HAP-1 (cell line): ENCODE data around the gene NEUROG3.
"Not testable (repeated sequence)": the region's sequence is repeated elsewhere in the genome, so short reads cannot be mapped to it uniquely, and the experiment has no call there.

Source experiments
- DNase-seq, 2 experiments: peaks; one replicate each; pipeline ENCODE4 v3.0.0-alpha.2; 2016 to 2020; ENCODE audit warnings: low spot score in 2 of 2
- H3K27me3 ChIP-seq: fragments of 250-450 bp; sonication (Bioruptor Pico); 2 replicates; pipeline ENCODE4 v1.5.1; 2020; ENCODE audit warnings: low read depth, mild to moderate bottlenecking, moderate library complexity
- H3K36me3 ChIP-seq: fragments of 250-450 bp; sonication (Bioruptor Pico); replicated peaks from 2 replicates; pipeline ENCODE4 v1.5.1; 2020; ENCODE audit warnings: mild to moderate bottlenecking
- H3K4me1 ChIP-seq: fragments of 250-450 bp; sonication (Bioruptor Pico); 2 replicates; pipeline ENCODE4 v1.5.1; 2020; ENCODE audit warnings: mild to moderate bottlenecking
- H3K4me3 ChIP-seq: fragments of 250-450 bp; sonication (Bioruptor Pico); 2 replicates; pipeline ENCODE4 v1.5.1; 2020; ENCODE audit warnings: mild to moderate bottlenecking, moderate library complexity
- H3K9me3 ChIP-seq: fragments of 250-450 bp; sonication (Bioruptor Pico); 2 replicates; pipeline ENCODE4 v1.5.1; 2020; ENCODE audit warnings: mild to moderate bottlenecking, moderate library complexity
- in situ Hi-C: fragments of 300-500 bp; cut with MboI; formaldehyde crosslinking; loops from 3 replicates; pipeline ENCODE4 v1.14.3; 2020; ENCODE audit warnings: low sequenced_read_pairs, inconsistent platforms, mixed read lengths

The NEUROG3 gene

DNA sequence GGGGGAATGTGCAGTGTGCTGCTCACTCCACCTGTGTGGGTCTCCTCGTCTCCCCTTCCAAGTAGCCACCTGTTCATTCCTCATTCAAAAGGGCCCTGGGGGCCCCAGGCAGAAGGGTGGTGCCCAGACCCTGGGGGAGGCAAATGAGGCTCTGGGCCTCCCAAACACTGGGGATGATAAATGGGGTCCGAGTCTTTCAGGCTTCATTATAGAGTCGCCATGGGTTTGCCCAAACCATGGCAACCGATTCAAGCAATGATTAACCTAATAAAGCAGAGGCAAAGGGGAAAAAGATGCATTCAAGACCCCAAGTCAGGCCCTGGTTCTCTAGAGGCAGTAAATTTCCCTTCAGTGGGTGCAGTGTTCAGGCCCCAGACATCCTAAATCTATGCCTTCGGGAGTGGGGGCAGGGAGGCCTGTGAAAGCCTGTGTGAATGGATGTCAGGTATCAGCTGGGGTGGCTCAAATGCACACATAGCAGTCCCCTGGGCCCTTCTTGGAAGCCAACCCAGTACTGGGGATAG is 10.4 kb downstream of the NEUROG3 start:
- Histone ChIP-seq H3K4me1 (no peaks in the 10 kb centered on the region), H3K36me3 (no peaks in the 10 kb centered on the region), H3K27me3 (no peaks in the 10 kb centered on the region), H3K4me3 (no peak overlapping the region), H3K9me3 (no peaks in the 10 kb centered on the region)
- no peak for DNase-seq
- in situ Hi-C loops = no loop called here

- Histone ChIP-seq H3K27me3 (no peaks in the 10 kb centered on the region), H3K36me3 (no peaks in the 10 kb centered on the region), H3K4me3 (no peak overlapping the region), H3K9me3 (no peaks in the 10 kb centered on the region), H3K4me1 (no peaks in the 10 kb centered on the region)
- in situ Hi-C loops = no loop called here
- no peak for DNase-seq
Measured at GRCh38 chr10:69559525-69559924, 13.7 kb downstream of the NEUROG3 start.

DNA sequence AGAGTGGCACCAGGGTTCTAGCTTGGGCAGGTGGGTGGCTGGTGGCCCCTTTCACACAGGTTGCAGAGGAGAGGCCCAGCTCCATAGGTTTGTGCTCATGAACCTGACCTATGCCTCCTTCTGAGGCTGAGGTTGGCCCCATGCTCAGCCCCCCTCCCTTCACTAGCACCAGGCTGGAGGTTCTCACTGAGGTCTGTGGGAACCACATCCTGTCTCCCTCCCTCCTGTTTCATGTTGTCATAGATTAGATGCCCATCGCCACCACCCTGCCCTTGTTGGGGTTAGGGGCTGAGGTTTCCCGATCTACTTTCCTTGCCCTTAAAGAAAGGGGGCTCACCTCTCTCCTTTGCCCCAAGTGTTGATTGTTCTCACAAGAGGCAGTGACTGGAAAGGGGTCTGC is 14.7 kb downstream of the NEUROG3 start:
- no peak for DNase-seq
- no peaks in the 10 kb centered on the region for H3K36me3 ChIP-seq
- H3K27me3 ChIP-seq = no peaks in the 10 kb centered on the region
- no peak overlapping the region for H3K4me3 ChIP-seq
- in situ Hi-C loops = no loop called here
- H3K9me3 ChIP-seq = no peaks in the 10 kb centered on the region
- H3K4me1 ChIP-seq = no peaks in the 10 kb centered on the region

GRCh38 chr10:69554611-69555010 is 18.6 kb downstream of the NEUROG3 start:
- Histone ChIP-seq H3K27me3 (no peaks in the 10 kb centered on the region), H3K4me3 (no peak overlapping the region), H3K9me3 (peaks cover 4% of the 10 kb centered on the region; the same call in 1 of the 2 replicates), H3K4me1 (no peaks in the 10 kb centered on the region), H3K36me3 (no peaks in the 10 kb centered on the region)
- in situ Hi-C loops = no loop called here
- DNase-seq = no peak

DNA sequence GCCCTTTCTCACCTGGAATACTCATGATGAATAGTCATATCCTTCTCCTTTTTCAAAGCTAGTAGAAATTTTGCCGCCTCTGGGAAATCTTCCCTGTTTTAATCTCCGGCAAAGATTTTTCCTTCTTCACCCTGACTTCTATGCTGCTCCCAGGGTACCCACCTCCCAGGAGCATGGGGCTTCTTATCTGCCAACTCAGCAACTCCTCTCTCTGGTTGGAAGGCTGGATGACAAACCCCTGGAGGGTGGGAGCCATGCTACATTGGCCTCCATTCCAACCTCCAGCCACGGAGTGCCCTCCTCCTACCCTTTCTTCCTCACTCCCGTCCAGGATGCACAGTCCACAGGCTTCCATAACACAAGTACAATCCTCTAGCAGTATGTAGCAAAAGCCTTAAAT is 19.9 kb downstream of the NEUROG3 start:
- DNase-seq = no peak
- no peaks in the 10 kb centered on the region for H3K36me3 ChIP-seq
- H3K27me3 ChIP-seq = no peaks in the 10 kb centered on the region
- peaks cover 7% of the 10 kb centered on the region; the same call in 1 of the 2 replicates for H3K9me3 ChIP-seq
- no peak overlapping the region for H3K4me3 ChIP-seq
- in situ Hi-C loops = no loop called here
- H3K4me1 ChIP-seq = no peaks in the 10 kb centered on the region

GRCh38 chr10:69552268-69552667 is 21.0 kb downstream of the NEUROG3 start:
- Histone ChIP-seq H3K36me3 (no peaks in the 10 kb centered on the region), H3K4me3 (no peak overlapping the region), H3K27me3 (no peaks in the 10 kb centered on the region), H3K9me3 (peaks cover 7% of the 10 kb centered on the region; the same call in 1 of the 2 replicates), H3K4me1 (no peaks in the 10 kb centered on the region)
- DNase-seq = no peak
- in situ Hi-C loops = no loop called here

GRCh38 chr10:69549959-69550358 is 23.3 kb downstream of the NEUROG3 start:
- H3K4me1 ChIP-seq = no peaks in the 10 kb centered on the region
- no peak for DNase-seq
- no peak overlapping the region for H3K4me3 ChIP-seq
- H3K9me3 ChIP-seq = peaks cover 7% of the 10 kb centered on the region; the same call in 1 of the 2 replicates
- H3K36me3 ChIP-seq = no peaks in the 10 kb centered on the region
- no peaks in the 10 kb centered on the region for H3K27me3 ChIP-seq
- in situ Hi-C loops = no loop called here

DNA sequence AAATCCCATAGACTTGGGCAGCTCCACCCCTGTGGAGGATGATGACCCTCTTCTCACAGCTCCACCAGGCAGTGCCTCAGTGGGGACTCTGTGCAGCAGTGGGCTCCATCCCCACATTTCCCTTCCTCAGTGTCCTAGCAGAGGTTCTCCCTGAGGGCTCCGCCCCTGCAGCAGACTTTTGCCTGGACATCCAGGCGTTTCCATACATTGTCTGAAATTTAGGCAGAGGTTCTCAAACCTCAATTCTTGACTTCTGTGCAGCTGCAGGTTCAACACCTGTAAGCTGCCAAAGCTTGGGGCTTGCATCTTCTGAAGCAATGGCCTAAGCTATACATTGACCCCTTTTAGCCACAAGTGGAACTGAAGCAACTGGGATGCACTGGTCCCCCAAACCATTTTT is 31.8 kb downstream of the NEUROG3 start:
- no peaks in the 10 kb centered on the region for H3K27me3 ChIP-seq
- no peaks in the 10 kb centered on the region for H3K4me1 ChIP-seq
- no peak overlapping the region for H3K4me3 ChIP-seq
- DNase-seq = no peak
- in situ Hi-C loops = no loop called here
- H3K36me3 ChIP-seq = no peaks in the 10 kb centered on the region
- 0 out of 2 replicates have a peak, but pooled peaks cover 3% of the 10 kb centered on the region for H3K9me3 ChIP-seq

GRCh38 chr10:69538461-69538860 is 34.8 kb downstream of the NEUROG3 start:
- in situ Hi-C loops = no loop called here
- no peaks in the 10 kb centered on the region for H3K27me3 ChIP-seq
- DNase-seq = no peak
- no peaks in the 10 kb centered on the region for H3K36me3 ChIP-seq
- no peak overlapping the region for H3K4me3 ChIP-seq
- H3K4me1 ChIP-seq = no peaks in the 10 kb centered on the region
- 0 out of 2 replicates have a peak, but pooled peaks cover 3% of the 10 kb centered on the region for H3K9me3 ChIP-seq

DNA sequence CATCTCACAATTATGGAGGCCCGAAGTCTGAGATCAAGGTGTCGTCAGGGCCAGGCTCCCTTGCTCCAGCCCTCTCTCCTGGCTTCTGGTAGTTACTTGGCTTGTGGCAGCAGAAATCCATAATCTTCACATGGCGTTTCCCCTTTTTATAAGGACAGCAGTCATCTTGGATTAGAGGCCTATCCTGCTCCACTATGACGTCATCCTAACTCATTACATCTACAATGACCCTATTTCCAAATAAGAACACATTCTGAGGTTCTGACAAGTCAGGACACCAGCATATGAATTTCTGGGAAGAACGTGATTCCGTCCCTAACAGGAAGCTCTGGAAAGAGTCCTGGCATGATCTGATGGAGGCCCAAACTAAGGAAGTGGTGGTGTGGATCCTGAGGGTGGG is 35.8 kb downstream of the NEUROG3 start:
- no peaks in the 10 kb centered on the region for H3K36me3 ChIP-seq
- no peak for DNase-seq
- H3K27me3 ChIP-seq = no peaks in the 10 kb centered on the region
- in situ Hi-C loops = no loop called here
- no peak overlapping the region for H3K4me3 ChIP-seq
- H3K4me1 ChIP-seq = no peaks in the 10 kb centered on the region
- 0 out of 2 replicates have a peak, but pooled peaks cover 3% of the 10 kb centered on the region for H3K9me3 ChIP-seq

GRCh38 chr10:69536521-69536920 is 36.7 kb downstream of the NEUROG3 start:
- H3K4me3 ChIP-seq, in situ Hi-C loops, H3K36me3 ChIP-seq, H3K9me3 ChIP-seq, H3K27me3 ChIP-seq, DNase-seq, H3K4me1 ChIP-seq: not testable (repeated sequence)

DNA sequence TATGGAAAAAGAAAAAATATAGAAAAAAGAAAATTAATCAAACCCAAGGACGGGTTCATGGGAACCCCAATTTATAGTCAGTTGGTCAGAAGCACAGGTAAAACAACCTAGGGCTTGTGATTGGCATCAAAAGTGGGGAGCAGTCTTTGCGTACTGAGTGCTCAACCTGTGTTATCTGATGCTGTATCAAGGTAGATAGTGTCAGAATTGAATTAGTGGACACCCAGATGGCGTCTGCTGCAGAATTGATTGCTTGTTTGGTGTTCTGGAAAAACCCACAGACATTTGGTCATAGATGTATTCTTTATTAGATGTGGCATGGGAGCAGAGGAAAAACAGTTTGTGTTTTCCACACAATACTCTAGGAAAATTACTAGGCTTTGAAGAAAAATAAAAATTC is 39.6 kb downstream of the NEUROG3 start:
- Histone ChIP-seq H3K4me3 (no peak overlapping the region), H3K4me1 (no peaks in the 10 kb centered on the region), H3K27me3 (no peaks in the 10 kb centered on the region), H3K36me3 (no peaks in the 10 kb centered on the region), H3K9me3 (no peaks in the 10 kb centered on the region)
- in situ Hi-C loops = no loop called here
- no peak for DNase-seq

DNA sequence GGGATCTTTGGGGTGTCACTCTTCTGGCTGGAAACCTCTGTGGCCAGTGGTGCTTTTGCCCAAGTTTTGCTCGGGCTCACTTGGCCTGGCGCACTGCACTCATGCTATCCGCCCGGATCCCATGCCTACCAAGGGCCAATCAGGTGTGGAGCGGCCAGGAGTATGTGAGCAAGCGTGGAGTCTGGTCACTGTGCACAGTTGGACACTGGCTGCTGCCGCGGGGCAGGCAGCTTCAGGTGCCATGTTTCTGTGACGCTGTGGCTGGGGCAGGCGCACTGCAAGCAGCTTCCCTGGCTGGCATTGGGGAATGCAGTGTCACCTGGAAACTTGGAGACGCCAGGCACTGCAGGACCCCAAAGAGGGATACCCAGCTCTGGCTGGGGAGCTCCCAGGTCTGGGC is 45.3 kb downstream of the NEUROG3 start:
- DNase-seq = no peak
- Histone ChIP-seq H3K4me3 (no peak overlapping the region), H3K9me3 (no peaks in the 10 kb centered on the region), H3K36me3 (no peaks in the 10 kb centered on the region), H3K4me1 (no peaks in the 10 kb centered on the region), H3K27me3 (peaks cover 5% of the 10 kb centered on the region; the same call in 1 of the 2 replicates)
- in situ Hi-C loops = no loop called here
